Stimulated activated CD8-positive, alpha-beta memory T cell treated with anti-CD3 and anti-CD28 coated beads, Interleukin-15, amount 100 ng/mL, for 4 hours (primary cell): ENCODE measurements around the gene LONP1.
"Not testable (repeated sequence)": the region's sequence is repeated elsewhere in the genome, so short reads cannot be mapped to it uniquely, and the experiment has no call there.

Experiments used
- DNase-seq, 2 donors: peaks; one replicate each; pipeline ENCODE4 v3.0.0-alpha.2; 2020; ENCODE audit warnings: low read depth in 2 of 2

LONP1 gene

DNA sequence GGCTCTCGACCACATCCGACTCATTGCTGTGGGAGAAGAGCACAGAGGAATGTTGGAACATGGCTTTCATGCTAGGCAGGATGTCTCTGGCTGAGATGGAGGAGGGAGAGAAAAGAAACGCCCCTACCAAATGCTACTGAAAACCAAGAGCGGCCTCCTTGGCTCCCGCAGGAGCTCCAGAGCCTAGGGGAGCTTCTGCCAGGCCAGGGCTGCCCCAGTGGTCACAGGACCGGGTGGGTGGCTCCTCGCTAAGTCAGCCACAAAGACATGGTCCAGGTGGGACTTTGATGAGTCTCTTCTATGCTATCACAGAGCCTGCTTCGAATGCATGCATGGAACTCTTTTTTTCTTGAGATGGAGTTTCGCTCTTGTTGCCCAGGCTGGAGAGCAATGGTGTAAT, 6.7 kb downstream of the LONP1 start:
- DNase-seq: no peak

DNA sequence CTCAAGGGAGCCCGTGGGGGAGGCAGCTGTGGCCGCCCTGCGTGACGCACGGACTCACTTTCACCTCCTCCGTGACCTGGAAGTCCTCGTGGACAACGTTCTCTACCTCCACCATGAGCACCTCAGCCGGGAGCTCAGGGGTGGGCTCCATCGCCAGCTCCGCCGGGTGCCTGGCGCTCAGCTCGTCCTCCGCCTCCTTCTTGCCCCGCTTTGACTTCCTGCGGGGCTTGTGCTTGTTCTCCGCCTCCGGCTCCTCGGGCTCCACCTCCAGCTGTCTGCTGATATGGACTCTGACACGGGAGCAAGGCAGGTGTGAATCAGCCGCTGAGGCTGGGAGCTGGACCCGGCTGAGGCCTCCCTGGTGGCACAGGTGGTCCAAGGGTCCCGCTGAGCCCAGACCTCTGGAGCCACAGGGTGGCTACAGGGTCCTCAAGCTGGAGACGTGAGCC, 8.2 kb downstream of the LONP1 start:
- no peak for DNase-seq

DNA sequence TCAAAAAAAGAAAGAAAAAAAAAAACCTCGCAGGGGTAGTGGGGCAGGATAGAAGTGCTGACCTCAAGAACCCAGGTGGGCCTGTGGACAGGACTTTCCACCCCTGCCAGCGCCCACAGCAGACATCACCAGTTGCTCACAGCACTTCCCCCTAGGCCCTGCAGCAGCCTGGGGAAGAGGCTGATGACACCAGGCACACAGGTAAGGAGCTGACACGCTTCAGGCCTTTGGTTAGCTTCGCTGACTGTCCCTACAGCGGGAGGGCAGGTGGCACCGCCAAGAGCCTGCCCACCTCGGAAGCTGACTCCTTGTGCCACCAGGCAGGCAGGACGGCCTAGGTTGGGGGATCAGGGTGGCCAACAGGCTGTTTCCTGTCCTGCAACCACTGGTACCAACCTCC, 8.9 kb downstream of the LONP1 start:
- no peak for DNase-seq

- DNase-seq: no peak
These were observed 12.1 kb downstream of the LONP1 start for GRCh38 chr19:5707576-5708575.

DNA sequence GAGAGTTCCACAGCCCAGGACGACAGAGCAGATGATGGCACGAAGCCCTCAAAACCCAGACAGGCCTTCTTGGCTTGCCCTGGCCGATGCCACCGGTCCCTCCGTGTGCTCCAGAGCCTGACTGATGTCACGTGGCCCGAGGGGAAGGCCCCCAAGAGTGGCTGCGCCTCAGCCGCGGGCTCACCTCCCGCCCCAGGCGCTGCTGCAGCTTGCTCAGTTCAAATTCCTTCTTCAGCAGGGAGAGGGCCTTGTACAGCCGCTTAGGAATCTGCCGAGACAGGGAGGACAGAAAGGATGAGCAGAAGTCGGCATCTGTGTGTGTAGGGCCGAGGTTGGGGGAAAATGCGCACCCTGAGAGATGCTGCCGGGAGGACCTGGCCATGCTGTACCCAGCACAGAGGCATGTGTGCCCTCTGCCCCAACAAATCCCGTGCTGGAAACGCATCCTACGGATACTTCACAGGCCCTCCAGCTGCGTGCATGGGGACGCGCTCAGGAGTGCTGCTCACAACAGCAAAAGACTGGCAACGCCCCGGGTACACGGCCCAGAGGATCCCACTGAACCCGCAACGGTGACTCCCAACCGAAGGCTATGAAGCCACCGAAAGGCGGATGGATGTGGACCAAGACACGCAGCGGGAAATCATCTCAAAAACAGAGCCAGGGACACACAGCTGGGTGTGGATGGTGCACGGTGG, 12.9 kb downstream of the LONP1 start:
- DNase-seq: no peak

DNA sequence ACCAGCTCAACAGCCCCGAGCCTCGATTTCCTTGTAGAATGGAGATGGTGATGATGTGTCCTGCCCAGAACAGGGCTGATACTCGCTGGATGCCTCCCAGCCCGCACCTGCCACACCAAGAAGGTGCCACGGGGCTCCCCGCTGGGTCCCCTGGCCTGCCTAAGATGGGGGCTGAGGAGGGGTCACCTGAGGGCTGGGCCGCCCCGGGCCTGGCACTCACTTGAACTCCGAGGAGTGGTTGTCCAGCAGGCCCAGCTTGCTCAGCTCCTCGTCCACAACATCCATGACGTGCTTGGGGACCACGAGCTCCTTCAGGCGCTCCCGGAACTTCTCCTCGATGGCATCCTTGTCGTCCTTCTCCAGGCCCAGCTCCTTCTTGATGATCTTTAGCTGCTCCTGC, 14.4 kb downstream of the LONP1 start:
- DNase-seq: no peak

DNA sequence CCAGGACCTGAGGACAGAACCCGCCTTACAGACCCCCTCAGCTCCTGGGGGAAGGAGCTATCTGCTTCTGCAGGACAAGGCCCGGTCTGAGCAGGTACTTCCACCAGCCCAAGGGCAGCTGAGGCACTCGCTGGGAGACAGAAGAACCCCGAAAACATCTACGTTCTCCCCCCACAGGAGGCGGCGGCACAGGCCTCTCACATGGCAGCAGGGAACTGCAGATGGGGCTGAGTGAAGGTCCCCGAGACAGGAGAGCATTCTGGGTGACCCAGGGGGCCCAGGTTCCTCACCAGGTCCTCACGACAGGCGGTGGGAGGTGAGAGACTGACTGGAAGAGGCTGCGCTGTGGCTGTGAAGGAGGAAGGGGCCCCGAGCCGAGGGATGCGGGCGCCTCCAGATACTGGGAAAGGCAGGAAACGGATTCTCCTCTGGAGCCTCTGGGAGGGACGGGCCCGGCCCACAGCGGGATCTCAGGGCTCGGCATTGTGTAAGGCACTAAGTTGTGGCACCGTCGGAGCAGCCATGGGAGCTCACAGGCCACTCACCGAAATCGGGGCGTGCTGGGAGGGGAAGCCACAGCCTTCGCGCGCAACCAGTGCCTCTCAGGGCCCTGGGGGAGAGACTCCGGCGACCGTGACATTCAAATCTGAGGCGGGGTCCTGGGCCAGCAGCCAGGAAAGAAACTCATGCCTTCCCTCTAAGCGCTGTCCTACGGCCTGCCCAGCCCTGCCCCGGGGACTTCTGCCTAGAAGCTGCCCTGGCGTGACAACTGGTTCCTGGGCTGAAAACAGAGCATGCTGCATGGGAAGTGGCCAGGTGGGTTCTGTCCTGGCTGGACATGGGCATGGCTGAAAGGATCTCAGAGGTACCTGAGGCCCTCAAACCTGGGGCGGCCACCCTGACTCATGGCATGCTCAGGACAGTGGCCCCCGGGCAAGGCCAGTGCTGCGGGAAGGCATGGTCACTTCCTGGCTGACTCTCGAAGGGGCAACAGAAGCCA, 15.8 kb downstream of the LONP1 start:
- no peak for DNase-seq

DNA sequence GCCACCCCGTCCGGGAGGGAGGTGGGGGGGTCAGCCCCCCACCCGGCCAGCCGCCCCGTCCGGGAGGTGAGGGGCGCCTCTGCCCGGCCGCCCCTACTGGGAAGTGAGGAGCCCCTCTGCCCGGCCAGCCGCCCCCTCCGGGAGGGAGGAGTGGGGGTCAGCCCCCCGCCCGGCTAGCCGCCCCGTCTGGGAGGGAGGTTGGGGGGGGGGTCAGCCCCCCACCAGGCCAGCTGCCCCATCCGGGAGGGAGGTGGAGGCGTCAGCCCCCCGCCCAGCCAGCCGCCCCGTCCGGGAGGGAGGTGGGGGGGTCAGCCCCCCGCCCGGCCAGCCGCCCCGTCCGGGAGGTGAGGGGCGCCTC, 17.9 kb downstream of the LONP1 start:
- not testable (repeated sequence) for DNase-seq

- no peak for DNase-seq
These were observed 19.4 kb downstream of the LONP1 start for GRCh38 chr19:5700455-5701092.

DNA sequence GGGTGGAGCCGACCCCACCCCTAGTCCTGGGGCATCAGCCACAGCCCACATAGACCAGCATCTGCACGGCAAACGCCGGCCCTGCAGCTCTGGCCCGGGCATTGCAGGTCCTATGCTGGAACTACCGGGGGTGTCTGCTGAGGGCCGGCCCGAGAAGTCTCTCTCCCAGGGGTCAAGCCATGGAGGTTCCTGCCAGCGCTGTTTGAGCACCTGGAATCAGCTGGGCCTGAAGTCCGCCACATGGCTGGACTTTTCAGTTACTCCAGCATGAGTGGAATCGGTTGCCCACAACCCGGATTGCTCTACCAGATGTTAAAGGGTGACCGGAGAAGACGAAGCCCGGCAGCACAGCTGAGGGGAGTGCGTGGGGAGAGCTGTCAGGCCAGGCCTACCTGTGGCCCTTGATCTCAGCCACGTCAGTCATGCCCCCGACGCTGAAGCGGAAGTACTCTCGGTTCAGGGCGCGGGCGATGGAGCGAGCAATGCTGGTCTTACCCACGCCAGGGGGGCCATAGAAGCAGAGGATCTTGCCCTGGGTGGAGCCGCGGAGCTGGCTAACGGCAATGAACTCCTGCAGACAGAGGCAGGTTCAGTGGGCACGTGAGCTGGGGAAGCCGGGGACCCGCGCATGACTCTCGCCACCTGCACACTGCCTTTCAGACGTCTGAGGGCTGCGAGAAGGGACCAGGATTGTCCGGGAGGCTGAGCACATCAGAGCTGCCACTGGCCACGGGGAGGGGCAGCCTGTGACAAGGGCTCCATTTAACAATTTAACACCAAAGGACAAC, 21.1 kb downstream of the LONP1 start:
- DNase-seq: no peak

- DNase-seq: no peak
These were observed 21.9 kb downstream of the LONP1 start for GRCh38 chr19:5697890-5698634.

GRCh38 chr19:5697022-5697889, 22.7 kb downstream of the LONP1 start:
- no peak for DNase-seq

DNA sequence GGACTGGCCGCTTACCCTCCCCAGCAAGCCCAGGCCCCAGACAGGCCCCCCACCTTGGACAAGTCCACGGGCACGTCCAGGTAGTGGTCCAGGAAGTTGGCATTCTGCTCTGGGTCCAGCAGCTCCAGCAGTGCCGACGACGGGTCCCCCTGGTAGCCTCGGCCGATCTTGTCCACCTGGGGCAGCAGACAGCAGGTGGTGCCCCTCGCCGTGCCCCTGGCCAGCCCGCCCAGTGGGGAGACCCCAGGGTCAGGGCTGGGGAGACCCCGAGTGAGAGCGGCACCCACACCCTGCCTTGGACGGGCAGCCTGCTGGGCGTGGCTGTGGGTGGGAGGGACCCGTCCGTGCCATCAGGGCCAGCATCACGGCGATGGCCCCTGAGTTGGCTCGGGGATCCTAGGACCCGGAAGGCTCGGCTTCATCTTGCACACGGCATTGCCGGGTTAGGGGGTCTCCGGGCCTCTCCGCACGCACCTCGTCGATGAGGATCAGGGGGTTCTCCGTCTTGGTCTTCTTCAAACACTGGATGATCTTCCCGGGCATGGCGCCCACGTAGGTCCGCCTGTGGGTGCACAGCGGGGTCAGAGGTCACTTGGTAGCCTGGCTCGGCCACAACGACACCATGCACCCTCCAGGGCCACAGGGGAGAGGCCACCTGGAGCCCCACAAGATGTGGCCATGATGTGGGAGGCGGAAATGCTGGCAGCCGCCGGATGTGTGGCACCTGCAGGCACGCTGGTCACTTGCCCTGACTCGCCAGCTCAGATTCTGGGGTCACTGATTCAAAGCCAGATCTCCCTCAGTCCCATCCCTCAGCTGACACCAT, 23.5 kb downstream of the LONP1 start:
- DNase-seq: no peak

DNA sequence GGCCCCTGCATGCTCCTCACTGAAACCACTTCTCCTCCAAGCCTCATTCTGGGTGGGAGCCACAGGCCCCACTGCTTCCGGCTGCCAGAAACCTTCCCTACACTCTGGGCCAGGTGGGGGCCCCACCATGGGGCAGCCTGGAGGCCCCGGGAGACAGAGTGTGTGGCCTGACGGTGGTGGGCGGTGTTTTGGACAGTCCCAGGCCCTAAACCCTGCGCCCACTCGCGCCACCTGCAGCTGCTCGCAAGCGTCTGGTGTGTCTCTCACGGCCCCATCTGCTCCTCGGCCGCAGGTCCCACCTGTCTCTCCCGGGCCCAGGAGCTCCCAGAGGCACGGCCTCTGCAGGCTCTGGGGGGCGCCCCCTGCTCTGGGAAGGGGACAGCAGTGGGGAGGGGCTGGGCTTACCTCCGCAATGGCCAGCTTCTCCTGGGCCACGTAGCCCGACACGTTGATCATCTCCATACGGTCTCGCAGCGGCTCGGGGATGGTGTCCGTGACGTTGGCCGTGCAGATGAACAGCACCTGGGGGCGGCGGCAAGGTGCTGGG, 24.2 kb downstream of the LONP1 start:
- DNase-seq: no peak

DNA sequence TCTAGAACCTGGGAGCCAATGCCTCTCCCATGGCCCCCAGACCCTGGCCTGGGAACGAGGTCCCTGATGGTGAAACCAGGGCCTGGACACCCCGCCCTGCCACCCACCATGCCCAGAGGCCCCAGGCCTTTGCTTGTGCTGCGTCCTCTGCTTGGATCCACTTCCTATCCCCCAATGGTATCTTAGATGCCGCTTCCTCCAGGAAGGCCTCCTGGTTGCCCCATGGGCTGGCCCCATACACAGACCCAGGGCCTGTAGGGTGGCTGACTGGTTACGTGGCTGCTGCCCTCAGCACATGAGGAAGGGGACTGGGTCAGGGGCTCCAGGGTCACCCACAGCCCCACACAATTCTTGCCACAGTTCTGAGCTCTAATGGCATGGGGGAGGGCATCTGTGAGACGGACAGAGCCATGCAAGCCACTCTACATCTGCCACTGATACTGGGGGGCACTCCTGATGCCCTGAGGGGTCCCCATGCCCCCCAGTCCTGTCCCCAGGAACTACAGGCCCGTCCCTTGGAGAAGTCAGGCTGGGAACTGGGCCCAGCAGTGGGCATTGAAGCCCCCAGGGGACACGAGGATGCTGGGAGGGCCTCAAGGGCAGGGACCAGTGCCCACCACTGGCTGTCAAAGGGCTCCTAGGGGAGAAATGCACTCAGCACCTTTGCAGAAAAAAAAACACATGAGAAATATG, 24.8 kb downstream of the LONP1 start:
- DNase-seq: no peak

- DNase-seq: no peak
These were observed 25.6 kb downstream of the LONP1 start for GRCh38 chr19:5694167-5694955.
